ENCODE data around the gene HHAT.

The HHAT gene

DNA sequence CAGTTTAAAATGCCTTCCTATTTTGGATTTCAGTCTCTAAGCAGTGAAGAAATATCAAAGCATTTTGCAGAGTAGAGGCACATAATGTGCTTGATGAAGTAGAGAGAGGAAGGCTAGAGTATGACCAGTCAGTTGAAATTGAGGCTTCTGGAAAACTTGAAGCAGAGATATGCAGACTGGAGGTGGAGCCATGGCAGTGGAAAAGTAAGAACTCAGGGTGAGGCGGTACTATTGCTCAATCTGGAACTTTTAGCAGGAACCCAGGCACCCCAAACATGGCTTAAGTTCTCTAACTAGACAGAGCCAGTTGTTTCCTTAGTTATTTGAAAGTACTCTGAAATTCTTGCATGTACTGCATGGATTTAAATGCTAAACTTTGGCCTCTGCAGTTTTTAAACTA is 288.6 kb downstream of the HHAT start:
- DNase-seq, result no peak

- no peak for DNase-seq
Measured at GRCh38 chr1:210618369-210618768, 289.7 kb downstream of the HHAT start.

GRCh38 chr1:210620867-210621488 is 292.3 kb downstream of the HHAT start:
- no peak for DNase-seq

DNA sequence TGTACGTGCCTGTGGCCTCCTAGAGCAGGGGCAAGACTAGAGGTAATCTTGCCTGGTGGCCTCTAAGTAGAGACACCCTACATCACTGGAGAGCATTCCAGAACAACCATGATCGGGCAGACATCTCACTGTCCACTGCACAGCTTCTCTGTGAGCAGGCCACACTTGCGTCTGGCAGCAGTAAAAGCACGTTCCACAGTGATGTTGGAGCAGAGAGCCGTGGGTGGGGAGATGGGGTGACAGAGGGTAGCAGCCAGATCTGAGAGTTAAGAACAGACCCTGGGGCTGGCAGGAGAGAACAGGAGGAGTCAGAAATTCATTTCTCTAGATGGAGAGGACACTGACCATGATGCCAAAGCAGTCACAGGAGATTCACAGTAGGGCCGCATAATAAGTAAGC is 293.0 kb downstream of the HHAT start:
- DNase-seq, result no peak

DNA sequence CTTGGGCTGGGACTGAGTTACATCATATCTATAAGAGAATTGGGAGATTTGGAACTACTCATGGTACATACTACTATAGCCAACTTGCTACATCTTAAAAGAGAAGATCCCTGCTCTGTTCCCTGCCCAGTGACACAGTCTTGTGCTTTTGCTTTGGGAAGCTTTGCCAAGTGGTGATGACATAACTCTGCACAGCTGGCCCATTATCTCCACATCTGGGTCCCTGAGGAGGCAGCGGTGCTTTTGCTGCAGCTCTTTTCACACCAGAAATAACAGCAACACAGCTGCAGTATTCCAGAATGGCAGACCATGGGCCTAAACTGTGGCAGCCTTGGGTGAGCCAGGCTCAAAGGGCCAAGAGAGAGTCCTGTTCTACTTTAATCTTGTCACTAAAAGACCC is 296.0 kb downstream of the HHAT start:
- no peak for DNase-seq

GRCh38 chr1:210625715-210626114 is 297.0 kb downstream of the HHAT start:
- no peak for DNase-seq

GRCh38 chr1:210626341-210626740 is 297.6 kb downstream of the HHAT start:
- no peak for DNase-seq

DNA sequence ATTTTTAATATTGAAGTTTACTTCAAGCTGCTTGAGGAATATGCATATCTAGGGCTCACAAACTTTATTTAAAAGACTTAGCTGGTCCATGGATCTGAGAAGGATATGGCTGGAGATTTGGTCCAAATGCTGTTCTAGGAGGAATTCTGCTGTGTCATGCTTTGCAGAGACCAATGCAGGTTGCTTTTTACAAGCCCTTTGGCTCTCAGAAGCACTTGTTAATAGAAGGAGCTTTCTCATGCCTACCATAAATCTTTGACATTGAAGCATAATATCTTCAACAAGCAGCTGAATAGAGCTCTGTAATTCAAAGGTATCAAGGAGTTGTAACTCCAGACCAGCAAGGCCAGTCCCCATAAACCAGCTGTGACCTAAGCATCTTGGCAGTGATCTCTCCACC is 299.1 kb downstream of the HHAT start:
- no peak for DNase-seq

DNA sequence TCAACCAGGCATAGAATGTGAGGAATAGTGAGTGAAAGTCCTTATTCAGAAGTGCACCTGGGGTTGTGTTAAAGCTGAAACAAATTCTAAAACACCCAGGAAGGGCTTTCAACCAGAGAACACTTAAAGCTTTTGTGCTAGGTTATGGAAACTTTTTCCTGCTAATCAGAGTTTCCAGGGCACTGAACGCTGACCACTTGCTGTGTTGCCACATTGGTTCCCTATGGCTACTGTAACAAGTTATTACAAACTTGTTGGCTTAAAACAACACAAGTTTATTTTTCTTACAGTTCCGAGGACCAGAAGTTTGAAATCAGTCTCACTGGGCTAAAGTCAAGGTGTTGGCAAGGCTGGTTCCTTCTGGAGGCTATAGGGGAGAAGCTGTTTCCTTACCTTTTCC is 300.6 kb downstream of the HHAT start:
- no peak for DNase-seq

DNA sequence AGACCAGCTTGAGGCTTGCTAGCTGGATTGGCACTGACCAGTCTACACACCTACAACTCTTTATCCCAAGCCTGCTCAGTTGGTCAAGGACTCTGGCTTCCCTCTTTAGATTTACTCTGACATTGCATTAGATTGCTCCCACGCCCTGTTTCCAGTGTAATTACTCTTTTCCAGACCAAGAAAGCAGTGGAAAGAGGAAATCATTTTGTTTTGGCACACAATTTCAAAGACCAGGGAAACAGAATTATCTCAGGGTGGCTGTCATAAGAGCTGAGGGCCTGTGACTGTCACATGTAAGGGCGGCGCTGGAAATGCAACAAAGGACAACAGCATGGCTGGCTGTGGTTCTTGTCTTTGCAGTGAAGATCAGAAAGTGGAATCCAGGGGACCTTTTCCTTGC is 302.7 kb downstream of the HHAT start:
- DNase-seq, result no peak

- DNase-seq, result no peak
Measured at GRCh38 chr1:210633140-210633539, 304.4 kb downstream of the HHAT start.

DNA sequence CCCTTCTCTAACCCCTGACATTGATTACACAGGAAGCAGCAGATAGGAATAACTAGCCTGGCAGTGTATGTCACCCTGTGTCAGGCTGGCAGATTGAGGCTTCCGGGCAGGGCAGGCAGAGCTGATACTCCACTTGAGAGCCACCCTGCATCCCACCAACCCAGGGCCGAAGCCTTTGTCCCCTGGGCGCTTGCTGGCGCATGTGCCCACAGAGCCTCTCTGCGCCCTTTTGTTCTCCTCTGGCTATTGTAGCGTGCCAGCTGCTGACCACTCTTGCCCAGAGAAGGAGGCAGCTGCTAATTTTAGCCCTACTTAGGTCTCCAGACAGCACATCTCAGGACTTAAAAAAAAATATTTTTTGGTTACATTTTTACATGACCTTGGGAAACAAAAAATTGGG is 304.9 kb downstream of the HHAT start:
- DNase-seq, result no peak

- DNase-seq, result no peak
Measured at GRCh38 chr1:210635108-210635507, 306.4 kb downstream of the HHAT start.

- DNase-seq, result no peak
Measured at GRCh38 chr1:210641582-210641981, 312.9 kb downstream of the HHAT start.

- no peak for DNase-seq
Measured at GRCh38 chr1:210645582-210646257, 317.0 kb downstream of the HHAT start.

GRCh38 chr1:210646258-210646616 is 317.5 kb downstream of the HHAT start:
- no peak for DNase-seq

DNA sequence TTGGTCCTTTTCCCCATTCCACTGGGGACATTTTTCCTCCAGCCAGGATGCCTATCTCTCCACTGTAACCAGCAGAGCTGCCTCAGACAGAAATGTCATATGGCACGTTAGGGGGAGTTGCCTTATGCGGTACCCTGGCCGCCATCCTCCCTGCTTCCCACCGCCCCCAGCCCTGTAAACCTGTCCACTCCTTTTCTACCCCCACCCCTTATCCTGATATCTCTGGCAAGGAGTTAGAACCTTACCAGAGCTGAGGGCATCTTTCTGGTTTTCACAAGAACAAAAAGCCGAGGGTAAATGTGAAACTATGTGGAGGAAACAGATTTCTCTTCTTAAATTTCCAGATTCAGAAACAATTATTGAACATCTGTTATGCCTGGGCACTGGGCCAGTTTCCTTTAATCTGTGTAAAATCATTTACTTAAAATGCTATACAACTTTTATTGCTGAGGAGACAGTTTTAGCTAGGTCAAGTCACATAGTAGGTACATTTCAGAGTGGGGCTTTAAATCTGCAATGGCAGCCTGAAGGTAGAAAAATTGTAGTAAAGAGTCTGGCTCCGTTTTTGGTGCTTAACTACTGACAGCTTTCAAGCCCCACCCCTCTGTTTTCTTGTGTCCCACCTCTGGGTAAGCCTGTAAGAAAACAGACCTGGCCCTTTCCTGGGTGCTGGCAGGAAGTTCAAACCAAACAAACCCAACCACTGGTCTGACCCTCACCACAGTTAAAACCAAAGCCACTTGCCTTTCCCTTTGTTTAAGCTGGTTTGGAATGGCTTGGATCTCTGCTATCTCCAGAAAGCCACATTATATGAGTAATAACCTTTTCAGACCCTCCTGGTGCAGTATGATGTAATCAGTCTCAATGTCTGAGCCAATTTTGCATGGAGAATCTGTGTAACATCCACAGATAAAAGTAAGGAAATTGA is 319.0 kb downstream of the HHAT start:
- DNase-seq, result no peak

GRCh38 chr1:210648588-210649269 is 320.0 kb downstream of the HHAT start:
- no peak for DNase-seq

DNA sequence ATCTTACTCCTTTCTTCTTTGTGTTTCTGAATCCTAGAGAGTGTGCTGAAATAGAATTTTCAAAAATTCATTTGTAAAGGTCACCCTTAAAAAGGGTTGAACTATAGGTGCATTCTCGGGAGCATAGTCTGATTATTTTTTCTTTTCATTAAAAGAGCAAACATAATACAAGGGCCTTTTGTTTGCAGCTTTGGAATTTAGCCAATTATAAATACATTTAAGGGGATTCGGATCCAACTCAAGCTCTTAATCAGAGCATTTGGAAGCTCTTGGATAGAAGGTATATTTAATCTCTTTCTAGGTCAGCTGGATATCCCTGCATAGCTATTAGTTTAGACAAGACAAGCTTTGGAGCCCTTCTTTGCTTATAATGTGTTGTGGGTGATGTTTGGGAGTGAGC is 321.7 kb downstream of the HHAT start:
- DNase-seq, result no peak

DNA sequence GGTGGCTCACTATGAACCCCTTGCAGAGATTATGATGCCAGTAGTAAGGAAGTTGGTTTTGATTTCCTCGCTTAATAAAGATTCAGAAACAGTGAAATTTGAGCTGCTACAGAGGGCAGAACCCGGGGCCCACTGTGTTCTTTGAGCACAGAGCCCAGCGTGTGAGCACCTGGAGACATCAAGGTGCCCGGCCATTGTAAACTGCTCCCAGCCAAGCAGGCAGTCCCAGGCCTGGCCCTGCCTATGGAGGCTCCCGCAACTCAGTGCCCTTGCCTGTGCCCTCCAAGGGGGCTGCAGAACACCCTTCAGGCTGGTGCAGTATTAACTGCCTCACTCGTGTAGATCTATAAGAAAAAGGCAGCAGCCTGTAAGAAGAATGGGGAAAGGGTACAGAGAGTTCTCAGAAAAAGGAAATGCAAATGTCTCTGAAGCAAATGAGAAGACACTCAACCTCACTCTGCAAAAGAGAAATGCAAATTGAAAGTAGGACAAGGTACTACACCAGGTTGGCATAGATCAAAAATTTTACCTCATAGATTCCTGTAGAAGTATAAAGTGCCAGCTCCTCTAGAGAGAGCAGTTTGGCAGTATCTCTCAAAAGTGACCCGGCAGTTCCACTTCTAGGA is 323.7 kb downstream of the HHAT start:
- no peak for DNase-seq

DNA sequence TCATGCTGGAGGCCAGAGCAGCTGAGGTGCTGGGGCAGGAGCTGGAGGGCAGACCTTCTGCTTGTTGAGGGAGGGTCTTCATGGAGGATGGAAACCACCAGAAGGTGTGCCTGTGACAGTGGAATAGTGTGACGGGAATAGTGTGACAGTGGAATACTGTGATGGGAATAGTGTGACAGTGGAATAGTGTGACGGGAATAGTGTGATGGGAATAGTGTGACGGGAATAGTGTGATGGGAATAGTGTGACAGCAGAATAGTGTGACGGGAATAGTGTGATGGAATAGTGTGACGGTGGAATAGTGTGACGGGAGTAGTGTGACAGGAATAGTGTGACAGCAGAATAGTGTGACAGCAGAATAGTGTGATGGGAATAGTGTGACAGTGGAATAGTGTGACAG is 325.1 kb downstream of the HHAT start:
- DNase-seq, result no peak

GRCh38 chr1:210654176-210654981 is 325.7 kb downstream of the HHAT start:
- DNase-seq, result no peak
